Activated T-helper 17 cell treated with anti-CD3 and anti-CD28 coated beads, Interleukin-2, amount 50 U/mL, for 72 hours (primary cell): ENCODE measurements around the gene PTCH1. TPM values are rescaled to one million over a fixed set of nuclear protein-coding genes. Genes with fewer than 3 reads are reported as not detected.
A peak's percentile ranks its signal among the peaks of the same experiment; 100 is the strongest.

Experiments
- ATAC-seq: fragments of 150-1000 bp; cut with Tn5 transposase; replicated peaks from 2 replicates; pipeline ENCODE4 v1.10.0; 2021; ENCODE audit warnings: mild to moderate bottlenecking, moderate library complexity
- H3K27ac Mint-ChIP-seq: one replicate; pipeline ENCODE4 v1.8.0; 2022; ENCODE audit warnings: mixed read lengths
- H3K27me3 Mint-ChIP-seq: one replicate; pipeline ENCODE4 v1.8.0; 2022; ENCODE audit warnings: mixed read lengths
- H3K36me3 Mint-ChIP-seq: one replicate; pipeline ENCODE4 v1.8.0; 2022; ENCODE audit warnings: low read depth, mild to moderate bottlenecking, mixed read lengths
- H3K4me1 Mint-ChIP-seq: one replicate; pipeline ENCODE4 v1.8.0; 2022; ENCODE audit warnings: mixed read lengths
- H3K4me3 Mint-ChIP-seq: one replicate; pipeline ENCODE4 v1.8.0; 2022; ENCODE audit warnings: mild to moderate bottlenecking, mixed read lengths
- H3K9me3 Mint-ChIP-seq: one replicate; pipeline ENCODE4 v1.8.0; 2022; ENCODE audit warnings: mixed read lengths
- total RNA-seq, 2 donors: library from RNA; stranded (reverse); gene quantifications; one replicate each; pipeline ENCODE4 v1.2.3, GENCODE V29; 2022

Gene PTCH1
- total RNA-seq, 2 donors from 2014 or later, result 2.0 to 8.6 TPM

DNA sequence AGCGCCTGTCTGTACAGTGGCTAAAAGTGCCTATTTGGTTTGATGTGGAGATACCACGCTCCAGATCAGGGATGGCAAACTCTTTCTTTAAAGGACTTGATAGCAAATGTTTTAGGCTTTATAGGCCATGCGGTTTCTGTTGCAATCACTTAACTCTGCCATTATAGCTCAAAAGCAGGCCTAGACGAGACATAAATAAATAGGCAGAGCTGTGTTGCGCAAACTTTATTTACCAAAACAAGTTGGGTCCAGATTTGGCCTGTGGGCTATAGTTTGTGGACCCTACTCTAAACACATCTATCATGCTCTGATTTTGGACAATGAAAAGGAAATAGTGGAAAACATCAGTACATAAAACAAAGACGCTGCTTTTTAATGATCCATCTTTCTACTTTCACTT, 79.2 kb downstream of the PTCH1 start:
- Mint-ChIP-seq H3K4me3 (no peak overlapping the region), H3K4me1 (peaks cover 4% of the 10 kb centered on the region), H3K9me3 (peaks cover 5% of the 10 kb centered on the region), H3K36me3 (no peaks in the 10 kb centered on the region), H3K27ac (no peak overlapping the region), H3K27me3 (peaks cover 4% of the 10 kb centered on the region)
- ATAC-seq, result no peak

DNA sequence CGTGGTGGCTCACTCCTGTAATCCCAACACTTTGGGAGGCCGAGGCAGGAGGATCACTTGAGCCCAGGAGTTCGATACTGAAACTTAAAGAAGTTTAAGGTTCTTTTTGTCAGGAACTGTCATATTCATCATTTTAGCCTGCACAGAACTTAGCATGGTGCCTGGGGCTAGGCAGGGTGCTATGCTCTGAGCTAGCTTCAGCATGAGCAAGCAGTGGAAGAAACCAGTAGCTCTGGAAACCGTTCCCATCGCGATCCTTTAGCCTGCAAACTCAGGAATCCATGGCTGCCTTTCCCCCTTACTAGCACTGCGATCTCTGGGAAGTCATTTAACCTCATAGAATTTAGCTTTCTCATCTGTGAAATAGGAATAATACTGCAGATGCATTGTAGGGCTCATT, 80.4 kb downstream of the PTCH1 start:
- Mint-ChIP-seq H3K36me3 (no peaks in the 10 kb centered on the region), H3K9me3 (peaks cover 5% of the 10 kb centered on the region), H3K27me3 (peaks cover 4% of the 10 kb centered on the region), H3K27ac (no peak overlapping the region), H3K4me1 (peaks cover 4% of the 10 kb centered on the region), H3K4me3 (no peak overlapping the region)
- ATAC-seq, result no peak

DNA sequence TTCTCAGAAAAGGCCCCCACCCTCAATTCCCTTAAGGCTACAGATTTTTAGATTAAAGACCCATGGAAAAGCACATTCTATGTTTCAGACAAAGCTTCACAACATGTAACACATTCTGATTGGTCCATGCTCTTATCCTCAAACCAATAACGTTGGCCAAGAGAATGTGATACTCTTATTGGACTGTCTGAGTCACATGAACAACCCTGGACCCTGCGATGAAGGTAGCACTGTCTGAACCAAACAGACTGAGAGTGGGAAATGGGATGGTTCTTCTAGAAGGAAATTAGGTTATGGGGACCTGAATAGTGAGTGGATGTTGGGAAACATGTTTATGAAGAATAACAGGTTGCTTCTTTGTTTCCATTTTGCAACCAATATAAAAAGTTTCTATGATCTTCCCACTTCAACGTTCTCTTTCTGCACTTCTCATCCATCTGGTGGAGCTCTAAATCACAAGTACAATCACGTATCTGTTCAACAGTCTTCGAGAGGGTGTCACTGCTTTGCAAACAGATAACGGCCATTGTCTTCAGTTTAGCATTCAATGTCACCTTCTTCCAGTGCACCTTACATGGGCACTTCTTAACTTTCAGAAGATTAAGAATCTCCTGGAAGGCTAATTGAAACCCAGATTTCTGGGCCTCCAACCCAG, 81.6 kb downstream of the PTCH1 start:
- Mint-ChIP-seq H3K9me3 (peaks cover 5% of the 10 kb centered on the region), H3K36me3 (no peaks in the 10 kb centered on the region), H3K27me3 (peaks cover 4% of the 10 kb centered on the region), H3K4me1 (peaks cover 4% of the 10 kb centered on the region), H3K27ac (no peak overlapping the region), H3K4me3 (no peak overlapping the region)
- no peak for ATAC-seq

DNA sequence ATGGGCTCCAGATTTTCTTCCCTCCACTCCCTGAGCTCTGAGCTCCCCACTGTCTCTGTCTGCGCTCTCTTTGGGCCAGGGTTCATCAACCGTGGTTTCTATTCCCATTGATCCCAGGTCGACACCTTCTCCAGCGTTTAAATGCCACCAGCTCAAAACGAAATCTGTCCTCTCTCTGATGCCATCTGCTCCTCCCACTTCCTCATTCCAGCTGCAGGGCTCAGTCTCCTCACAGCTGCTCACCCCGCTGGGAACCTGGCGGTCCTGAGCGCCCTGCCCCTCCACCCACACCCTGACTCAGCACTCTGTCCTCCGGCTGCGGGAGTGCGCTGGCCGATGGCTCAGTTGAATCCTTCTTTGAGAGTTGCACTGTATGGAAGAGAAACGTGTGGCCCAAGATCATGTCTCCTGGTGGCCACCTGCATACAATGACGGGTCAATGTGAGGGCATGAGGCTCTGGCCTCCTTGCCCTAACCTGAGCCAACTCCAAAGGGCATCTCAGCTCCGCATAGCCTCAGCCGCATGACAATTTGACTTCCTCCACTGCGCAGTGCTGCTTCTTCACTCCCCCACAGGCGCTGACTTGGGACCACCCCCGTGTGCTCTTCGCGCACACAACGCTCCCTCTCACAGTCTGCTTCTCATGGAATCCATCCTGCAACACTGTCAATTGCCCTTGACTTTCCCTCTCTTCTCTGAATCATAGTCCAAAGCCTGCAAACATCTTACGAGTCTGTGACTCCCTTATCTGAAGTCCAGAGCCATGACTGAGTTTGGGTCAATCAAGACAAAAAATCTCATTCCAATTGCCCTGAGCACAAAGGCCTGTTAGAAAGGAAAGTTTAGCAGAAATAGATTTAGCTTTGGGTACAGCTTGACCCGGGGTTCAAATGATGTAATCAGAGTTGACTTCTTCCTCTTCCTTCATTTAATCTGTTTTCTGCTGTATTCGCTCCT, 82.4 kb downstream of the PTCH1 start:
- no peaks in the 10 kb centered on the region for H3K36me3 Mint-ChIP-seq
- peaks cover 2% of the 10 kb centered on the region for H3K27me3 Mint-ChIP-seq

DNA sequence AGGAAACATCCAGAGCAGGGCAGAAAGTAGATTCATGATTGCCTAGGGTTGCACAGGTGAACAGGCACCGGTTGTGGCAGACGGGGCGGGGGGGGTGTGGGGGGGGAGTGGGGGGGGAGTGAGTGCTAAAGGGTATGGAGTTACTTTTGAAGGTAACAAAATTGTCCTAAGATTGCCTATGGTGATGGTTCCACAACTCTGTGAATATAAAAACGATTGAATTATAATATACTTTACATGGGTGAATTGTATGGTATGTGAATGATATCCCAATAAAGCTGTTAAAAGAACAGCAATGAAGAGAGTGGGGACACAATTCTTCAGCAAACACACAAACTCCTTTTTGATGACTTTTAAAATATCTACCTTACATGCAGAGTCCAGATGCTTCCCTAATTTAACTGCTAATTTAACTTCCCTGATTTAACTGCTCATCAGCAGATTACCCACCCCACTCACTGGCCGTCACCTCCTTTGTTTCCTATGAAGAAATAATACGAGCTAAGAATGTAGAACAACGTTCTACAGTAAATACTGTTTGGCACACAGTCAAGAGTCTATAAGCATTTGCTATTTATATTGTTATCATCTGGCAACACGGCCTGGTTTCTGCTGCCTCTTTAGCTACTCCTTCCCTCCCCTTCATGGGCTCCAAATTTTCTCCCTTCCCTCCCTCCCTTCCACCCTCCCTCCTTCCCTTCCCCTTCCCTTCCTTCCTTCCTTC, 83.5 kb downstream of the PTCH1 start:
- no peaks in the 10 kb centered on the region for H3K27me3 Mint-ChIP-seq
- no peak overlapping the region for H3K4me3 Mint-ChIP-seq
- no peaks in the 10 kb centered on the region for H3K9me3 Mint-ChIP-seq
- peaks cover 4% of the 10 kb centered on the region for H3K4me1 Mint-ChIP-seq
- H3K36me3 Mint-ChIP-seq, result no peaks in the 10 kb centered on the region
- no peak for ATAC-seq
- no peak overlapping the region for H3K27ac Mint-ChIP-seq

More for the DNA sequence above, 82.4 kb downstream of the PTCH1 start:
- no peak for ATAC-seq
- H3K4me3 Mint-ChIP-seq, result no peak overlapping the region
- H3K9me3 Mint-ChIP-seq, result peaks cover 2% of the 10 kb centered on the region
- no peak overlapping the region for H3K27ac Mint-ChIP-seq
- peaks cover 4% of the 10 kb centered on the region for H3K4me1 Mint-ChIP-seq

DNA sequence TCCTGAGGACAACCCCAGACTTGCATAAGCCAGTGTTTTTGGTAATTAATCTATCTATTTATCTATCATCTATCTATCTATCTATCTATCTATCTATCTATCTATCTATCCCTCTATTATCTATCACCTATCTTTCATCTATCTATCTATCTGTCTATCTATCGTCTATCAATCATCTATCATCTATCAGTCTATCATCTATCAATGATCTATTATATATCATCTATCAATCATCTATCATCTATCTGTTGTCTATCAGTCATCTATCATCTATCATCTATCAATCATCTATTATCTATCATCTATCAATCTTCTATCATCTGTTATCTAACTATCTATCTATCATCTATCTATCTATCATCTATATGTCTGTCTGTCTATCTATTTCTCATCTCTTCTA, 85.5 kb downstream of the PTCH1 start:
- Mint-ChIP-seq H3K27ac (no peak overlapping the region), H3K4me1 (no peaks in the 10 kb centered on the region), H3K36me3 (no peaks in the 10 kb centered on the region), H3K4me3 (no peak overlapping the region), H3K27me3 (no peaks in the 10 kb centered on the region), H3K9me3 (no peaks in the 10 kb centered on the region)
- ATAC-seq, result no peak

DNA sequence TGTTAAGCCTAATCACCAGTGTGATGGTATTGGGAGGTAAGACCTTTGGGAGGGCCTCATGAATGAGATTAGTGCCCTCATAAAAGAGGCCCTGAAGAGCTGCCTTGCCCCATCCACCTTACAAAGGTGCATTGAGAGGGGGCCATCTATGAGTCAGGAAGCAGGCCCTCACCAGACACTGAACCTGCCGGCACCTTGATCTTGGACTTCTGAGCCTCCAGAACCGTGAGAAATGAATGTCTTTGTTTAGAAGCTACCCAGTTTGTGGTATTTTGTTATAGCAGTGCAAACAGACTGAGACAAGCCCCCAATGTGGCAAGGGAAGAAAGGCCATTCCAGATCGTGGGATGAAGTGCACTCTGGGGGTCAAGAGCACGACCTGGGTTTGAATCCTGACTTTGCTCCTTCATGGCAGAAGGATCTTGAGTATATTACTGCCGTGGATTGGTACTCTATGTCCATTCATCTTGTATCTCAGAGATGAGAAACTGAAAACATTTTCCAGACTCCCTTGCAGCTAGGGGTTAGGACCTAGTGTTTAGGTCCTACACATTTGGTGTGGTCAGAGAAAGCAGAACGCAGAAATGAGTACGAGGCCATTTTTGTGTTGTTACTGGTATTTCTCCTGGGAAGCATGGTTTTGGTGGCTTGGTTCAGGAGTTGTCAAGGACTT, 86.7 kb downstream of the PTCH1 start:
- ATAC-seq, result no peak
- Mint-ChIP-seq H3K9me3 (no peaks in the 10 kb centered on the region), H3K4me3 (no peak overlapping the region), H3K27ac (no peak overlapping the region), H3K27me3 (no peaks in the 10 kb centered on the region), H3K36me3 (no peaks in the 10 kb centered on the region), H3K4me1 (no peaks in the 10 kb centered on the region)

DNA sequence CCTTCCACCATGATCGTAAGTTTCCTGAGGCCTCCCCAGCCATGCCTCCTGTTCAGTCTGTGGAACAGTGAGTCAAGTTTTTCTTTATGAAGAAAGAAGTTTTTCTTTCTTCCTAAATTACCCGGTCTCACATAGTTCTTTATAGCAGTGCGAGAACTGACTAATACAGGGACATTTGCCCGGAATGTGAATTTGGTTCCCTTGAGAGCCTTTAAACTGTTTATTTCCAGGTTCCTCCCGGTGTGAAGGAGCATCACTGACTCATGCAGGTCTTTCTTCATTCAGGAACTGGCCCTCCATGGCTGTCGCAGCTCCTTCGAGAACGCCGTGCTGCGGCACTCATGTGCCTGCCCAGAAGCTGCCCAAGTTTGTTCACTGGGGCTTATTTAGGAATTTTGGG, 87.7 kb downstream of the PTCH1 start:
- Mint-ChIP-seq H3K9me3 (no peaks in the 10 kb centered on the region), H3K27me3 (no peaks in the 10 kb centered on the region), H3K36me3 (no peaks in the 10 kb centered on the region), H3K4me1 (no peaks in the 10 kb centered on the region), H3K4me3 (no peak overlapping the region), H3K27ac (no peak overlapping the region)
- no peak for ATAC-seq

DNA sequence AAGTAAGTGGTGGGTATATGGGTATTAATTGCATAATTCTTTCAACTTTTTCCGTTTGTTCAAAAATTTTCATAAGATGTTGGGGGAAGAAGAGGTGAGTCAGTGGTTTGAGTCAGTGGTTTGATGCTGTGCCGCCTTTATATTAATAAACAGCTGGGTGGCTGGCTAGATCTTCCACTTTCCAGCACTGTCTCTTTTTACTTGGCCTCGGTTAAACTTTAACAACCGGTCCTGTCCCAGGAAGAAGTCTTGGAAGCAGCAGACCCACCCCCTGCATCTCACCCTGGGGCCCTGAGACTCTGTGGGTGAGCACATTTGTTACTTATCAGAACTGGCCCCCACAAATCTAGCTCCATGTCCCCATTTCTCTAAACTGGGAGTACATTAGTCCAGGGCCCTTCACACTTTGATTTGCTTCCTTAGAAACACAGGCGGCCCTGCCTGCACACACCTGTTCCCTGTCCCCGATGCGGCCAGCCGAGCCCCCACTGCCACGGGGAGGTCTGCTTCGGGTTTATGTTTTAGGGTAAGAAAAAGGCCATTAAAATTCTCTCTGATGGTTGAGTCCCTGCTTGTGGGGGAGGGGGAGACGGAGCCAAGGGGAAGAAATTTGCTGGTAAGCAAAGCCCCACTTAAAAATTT, 90.7 kb downstream of the PTCH1 start:
- no peaks in the 10 kb centered on the region for H3K36me3 Mint-ChIP-seq
- peak overlapping the region; percentile 64 for H3K27ac Mint-ChIP-seq
- peak; percentile 22 for ATAC-seq
- no peaks in the 10 kb centered on the region for H3K27me3 Mint-ChIP-seq
- no peaks in the 10 kb centered on the region for H3K4me1 Mint-ChIP-seq
- peaks cover 7% of the 10 kb centered on the region for H3K9me3 Mint-ChIP-seq
- peak overlapping the region; percentile 71 for H3K4me3 Mint-ChIP-seq

DNA sequence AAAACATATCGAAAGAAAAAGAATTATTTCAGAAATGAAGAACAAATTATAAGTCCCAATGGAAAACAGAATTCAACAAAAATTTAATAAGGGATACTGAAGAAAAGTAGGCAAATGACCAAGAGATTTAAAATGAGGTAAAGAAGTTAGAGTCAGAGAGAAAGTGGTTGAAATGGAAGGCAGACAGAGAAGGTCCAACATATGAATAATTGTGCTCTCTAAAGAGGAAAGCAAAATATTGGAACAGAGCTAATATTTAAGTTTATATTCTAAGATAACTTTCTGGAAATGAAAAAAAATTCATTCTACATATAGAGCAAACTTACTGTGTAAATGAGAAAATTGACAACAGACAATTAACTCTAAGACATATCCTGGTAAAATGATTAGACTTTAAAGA, 94.1 kb downstream of the PTCH1 start:
- H3K36me3 Mint-ChIP-seq, result no peaks in the 10 kb centered on the region
- H3K4me1 Mint-ChIP-seq, result no peaks in the 10 kb centered on the region
- no peaks in the 10 kb centered on the region for H3K27me3 Mint-ChIP-seq
- no peak overlapping the region for H3K27ac Mint-ChIP-seq
- ATAC-seq, result no peak
- H3K4me3 Mint-ChIP-seq, result no peak overlapping the region
- peaks cover 7% of the 10 kb centered on the region for H3K9me3 Mint-ChIP-seq

DNA sequence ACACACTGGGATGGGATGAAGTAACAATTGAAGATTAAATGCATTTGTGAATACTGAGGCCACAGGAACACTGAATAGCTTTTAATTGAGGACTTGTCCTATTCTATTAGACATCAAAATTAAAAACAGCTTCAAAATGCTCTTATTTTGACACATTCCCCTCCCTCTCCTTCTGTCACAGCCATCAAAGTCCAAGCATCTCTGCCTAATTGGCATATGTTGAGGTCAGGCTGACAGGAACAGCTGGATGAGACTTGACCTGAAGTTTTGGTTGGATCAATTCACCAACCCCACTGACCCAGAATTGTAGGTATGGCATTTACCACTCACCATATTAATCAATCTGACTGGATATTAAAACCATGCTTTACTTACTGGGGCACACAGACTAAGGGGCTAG, 96.3 kb downstream of the PTCH1 start:
- Mint-ChIP-seq H3K36me3 (no peaks in the 10 kb centered on the region), H3K9me3 (peaks cover 7% of the 10 kb centered on the region), H3K27me3 (no peaks in the 10 kb centered on the region), H3K4me3 (no peak overlapping the region), H3K27ac (no peak overlapping the region), H3K4me1 (no peaks in the 10 kb centered on the region)
- ATAC-seq, result no peak

DNA sequence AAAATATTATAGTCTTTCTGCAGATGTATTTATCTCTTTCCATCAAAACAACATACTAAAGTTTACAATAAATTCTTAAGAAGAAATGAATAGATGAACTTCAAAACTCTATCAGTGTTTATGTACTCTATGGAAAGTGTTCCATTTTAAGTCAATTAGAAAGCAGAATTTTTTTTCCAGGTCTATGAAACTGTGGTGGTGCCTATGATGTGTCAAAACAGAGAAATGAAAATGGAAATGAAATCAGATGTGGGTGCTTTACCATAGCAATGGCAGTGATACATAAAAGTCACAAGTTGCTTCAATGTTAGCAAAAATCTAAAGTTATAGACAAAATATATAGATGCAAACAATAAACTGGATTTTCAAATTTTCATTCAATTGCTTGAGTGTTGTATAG, 97.3 kb downstream of the PTCH1 start:
- Mint-ChIP-seq H3K9me3 (peaks cover 7% of the 10 kb centered on the region), H3K4me1 (no peaks in the 10 kb centered on the region), H3K27me3 (no peaks in the 10 kb centered on the region), H3K36me3 (no peaks in the 10 kb centered on the region), H3K27ac (no peak overlapping the region), H3K4me3 (no peak overlapping the region)
- ATAC-seq, result peak; percentile 67

DNA sequence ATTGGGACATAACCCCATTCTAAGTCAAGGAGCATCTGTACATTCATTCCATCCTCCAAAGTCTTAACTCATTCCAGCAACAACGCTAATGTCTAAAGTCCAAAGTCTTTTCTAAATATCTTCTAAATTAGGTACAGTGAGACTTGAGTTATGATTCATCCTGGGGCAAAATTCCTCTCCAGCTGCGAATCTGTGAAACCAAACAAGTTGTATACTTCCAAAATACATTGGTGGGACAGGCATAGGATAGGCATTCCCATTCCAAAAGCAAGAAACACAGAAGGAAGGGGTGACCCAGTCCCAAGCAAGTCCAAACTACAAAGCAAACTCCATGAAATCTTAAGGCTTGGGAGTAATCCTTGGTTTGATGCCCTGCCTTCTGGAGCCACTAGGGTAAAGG, 101.6 kb downstream of the PTCH1 start:
- no peaks in the 10 kb centered on the region for H3K36me3 Mint-ChIP-seq
- no peaks in the 10 kb centered on the region for H3K4me1 Mint-ChIP-seq
- no peak overlapping the region for H3K4me3 Mint-ChIP-seq
- H3K9me3 Mint-ChIP-seq, result no peaks in the 10 kb centered on the region
- H3K27ac Mint-ChIP-seq, result no peak overlapping the region
- H3K27me3 Mint-ChIP-seq, result peaks cover 4% of the 10 kb centered on the region
- no peak for ATAC-seq

DNA sequence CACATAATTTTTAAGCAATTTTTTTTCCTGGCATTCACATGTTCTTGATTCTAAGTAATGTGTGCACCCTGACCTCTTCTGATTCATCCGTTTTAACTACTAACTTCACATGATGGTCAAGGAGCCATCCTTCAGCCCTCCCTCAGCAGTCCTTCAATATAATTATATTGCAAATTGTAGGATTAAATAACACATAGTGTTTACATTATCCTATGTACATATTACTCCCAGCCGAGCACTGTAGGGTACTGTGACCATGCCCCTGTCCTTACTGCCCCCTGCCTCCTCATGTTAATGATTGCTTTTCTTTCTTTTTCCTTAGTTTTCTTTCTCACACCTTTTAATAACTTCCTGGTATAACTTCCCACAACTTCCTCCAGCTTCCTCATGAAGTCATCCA, 103.0 kb downstream of the PTCH1 start:
- Mint-ChIP-seq H3K4me3 (no peak overlapping the region), H3K36me3 (no peaks in the 10 kb centered on the region), H3K9me3 (no peaks in the 10 kb centered on the region), H3K27me3 (peaks cover 4% of the 10 kb centered on the region), H3K4me1 (no peaks in the 10 kb centered on the region), H3K27ac (no peak overlapping the region)
- ATAC-seq, result no peak
